ENCODE data around the gene EOGT. TPM values are rescaled to one million over a fixed set of nuclear protein-coding genes. Genes with fewer than 3 reads are reported as not detected.

The EOGT gene
- total and polyA plus RNA-seq, 2 experiments from 2014 or later = 11.9 to 27.2 TPM

- no peaks in the 10 kb centered on the region for H4K20me1 ChIP-seq (replicated peaks; ENCODE audit: insufficient read depth)
- no peak for ATAC-seq
- Mint-ChIP-seq H3K27ac (no peak overlapping the region), H3K36me3 (ENCODE audit: low read depth) (no peaks in the 10 kb centered on the region), H3K4me3 (no peak overlapping the region), H3K27me3 (ENCODE audit: insufficient read depth, low read depth, poor library complexity) (peaks cover 3% of the 10 kb centered on the region), H3K4me1 (peaks cover 8% of the 10 kb centered on the region; the same call in 2 of the 3 replicates), H3K9me3 (no peaks in the 10 kb centered on the region)
- no peaks in the 10 kb centered on the region for H3K36me3 ChIP-seq (ENCODE audit: insufficient read depth)
- TF ChIP-seq, protein P1, sequence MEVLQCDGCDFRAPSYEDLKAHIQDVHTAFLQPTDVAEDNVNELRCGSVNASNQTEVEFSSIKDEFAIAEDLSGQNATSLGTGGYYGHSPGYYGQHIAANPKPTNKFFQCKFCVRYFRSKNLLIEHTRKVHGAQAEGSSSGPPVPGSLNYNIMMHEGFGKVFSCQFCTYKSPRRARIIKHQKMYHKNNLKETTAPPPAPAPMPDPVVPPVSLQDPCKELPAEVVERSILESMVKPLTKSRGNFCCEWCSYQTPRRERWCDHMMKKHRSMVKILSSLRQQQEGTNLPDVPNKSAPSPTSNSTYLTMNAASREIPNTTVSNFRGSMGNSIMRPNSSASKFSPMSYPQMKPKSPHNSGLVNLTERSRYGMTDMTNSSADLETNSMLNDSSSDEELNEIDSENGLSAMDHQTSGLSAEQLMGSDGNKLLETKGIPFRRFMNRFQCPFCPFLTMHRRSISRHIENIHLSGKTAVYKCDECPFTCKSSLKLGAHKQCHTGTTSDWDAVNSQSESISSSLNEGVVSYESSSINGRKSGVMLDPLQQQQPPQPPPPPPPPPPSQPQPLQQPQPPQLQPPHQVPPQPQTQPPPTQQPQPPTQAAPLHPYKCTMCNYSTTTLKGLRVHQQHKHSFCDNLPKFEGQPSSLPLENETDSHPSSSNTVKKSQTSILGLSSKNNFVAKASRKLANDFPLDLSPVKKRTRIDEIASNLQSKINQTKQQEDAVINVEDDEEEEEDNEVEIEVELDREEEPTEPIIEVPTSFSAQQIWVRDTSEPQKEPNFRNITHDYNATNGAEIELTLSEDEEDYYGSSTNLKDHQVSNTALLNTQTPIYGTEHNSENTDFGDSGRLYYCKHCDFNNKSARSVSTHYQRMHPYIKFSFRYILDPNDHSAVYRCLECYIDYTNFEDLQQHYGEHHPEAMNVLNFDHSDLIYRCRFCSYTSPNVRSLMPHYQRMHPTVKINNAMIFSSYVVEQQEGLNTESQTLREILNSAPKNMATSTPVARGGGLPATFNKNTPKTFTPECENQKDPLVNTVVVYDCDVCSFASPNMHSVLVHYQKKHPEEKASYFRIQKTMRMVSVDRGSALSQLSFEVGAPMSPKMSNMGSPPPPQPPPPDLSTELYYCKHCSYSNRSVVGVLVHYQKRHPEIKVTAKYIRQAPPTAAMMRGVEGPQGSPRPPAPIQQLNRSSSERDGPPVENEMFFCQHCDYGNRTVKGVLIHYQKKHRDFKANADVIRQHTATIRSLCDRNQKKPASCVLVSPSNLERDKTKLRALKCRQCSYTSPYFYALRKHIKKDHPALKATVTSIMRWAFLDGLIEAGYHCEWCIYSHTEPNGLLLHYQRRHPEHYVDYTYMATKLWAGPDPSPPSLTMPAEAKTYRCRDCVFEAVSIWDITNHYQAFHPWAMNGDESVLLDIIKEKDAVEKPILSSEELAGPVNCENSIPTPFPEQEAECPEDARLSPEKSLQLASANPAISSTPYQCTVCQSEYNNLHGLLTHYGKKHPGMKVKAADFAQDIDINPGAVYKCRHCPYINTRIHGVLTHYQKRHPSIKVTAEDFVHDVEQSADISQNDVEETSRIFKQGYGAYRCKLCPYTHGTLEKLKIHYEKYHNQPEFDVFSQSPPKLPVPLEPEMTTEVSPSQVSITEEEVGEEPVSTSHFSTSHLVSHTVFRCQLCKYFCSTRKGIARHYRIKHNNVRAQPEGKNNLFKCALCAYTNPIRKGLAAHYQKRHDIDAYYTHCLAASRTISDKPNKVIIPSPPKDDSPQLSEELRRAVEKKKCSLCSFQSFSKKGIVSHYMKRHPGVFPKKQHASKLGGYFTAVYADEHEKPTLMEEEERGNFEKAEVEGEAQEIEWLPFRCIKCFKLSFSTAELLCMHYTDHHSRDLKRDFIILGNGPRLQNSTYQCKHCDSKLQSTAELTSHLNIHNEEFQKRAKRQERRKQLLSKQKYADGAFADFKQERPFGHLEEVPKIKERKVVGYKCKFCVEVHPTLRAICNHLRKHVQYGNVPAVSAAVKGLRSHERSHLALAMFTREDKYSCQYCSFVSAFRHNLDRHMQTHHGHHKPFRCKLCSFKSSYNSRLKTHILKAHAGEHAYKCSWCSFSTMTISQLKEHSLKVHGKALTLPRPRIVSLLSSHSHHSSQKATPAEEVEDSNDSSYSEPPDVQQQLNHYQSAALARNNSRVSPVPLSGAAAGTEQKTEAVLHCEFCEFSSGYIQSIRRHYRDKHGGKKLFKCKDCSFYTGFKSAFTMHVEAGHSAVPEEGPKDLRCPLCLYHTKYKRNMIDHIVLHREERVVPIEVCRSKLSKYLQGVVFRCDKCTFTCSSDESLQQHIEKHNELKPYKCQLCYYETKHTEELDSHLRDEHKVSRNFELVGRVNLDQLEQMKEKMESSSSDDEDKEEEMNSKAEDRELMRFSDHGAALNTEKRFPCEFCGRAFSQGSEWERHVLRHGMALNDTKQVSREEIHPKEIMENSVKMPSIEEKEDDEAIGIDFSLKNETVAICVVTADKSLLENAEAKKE (CRISPR knock-in tag; IDR thresholded peaks at IDR 0.05) = no peak
- TF ChIP-seq, protein P2, sequence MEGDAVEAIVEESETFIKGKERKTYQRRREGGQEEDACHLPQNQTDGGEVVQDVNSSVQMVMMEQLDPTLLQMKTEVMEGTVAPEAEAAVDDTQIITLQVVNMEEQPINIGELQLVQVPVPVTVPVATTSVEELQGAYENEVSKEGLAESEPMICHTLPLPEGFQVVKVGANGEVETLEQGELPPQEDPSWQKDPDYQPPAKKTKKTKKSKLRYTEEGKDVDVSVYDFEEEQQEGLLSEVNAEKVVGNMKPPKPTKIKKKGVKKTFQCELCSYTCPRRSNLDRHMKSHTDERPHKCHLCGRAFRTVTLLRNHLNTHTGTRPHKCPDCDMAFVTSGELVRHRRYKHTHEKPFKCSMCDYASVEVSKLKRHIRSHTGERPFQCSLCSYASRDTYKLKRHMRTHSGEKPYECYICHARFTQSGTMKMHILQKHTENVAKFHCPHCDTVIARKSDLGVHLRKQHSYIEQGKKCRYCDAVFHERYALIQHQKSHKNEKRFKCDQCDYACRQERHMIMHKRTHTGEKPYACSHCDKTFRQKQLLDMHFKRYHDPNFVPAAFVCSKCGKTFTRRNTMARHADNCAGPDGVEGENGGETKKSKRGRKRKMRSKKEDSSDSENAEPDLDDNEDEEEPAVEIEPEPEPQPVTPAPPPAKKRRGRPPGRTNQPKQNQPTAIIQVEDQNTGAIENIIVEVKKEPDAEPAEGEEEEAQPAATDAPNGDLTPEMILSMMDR (conservative IDR thresholded peaks at IDR 0.05; ENCODE audit: low read depth in 2 of 2) = no peak
- TF ChIP-seq, protein P3, sequence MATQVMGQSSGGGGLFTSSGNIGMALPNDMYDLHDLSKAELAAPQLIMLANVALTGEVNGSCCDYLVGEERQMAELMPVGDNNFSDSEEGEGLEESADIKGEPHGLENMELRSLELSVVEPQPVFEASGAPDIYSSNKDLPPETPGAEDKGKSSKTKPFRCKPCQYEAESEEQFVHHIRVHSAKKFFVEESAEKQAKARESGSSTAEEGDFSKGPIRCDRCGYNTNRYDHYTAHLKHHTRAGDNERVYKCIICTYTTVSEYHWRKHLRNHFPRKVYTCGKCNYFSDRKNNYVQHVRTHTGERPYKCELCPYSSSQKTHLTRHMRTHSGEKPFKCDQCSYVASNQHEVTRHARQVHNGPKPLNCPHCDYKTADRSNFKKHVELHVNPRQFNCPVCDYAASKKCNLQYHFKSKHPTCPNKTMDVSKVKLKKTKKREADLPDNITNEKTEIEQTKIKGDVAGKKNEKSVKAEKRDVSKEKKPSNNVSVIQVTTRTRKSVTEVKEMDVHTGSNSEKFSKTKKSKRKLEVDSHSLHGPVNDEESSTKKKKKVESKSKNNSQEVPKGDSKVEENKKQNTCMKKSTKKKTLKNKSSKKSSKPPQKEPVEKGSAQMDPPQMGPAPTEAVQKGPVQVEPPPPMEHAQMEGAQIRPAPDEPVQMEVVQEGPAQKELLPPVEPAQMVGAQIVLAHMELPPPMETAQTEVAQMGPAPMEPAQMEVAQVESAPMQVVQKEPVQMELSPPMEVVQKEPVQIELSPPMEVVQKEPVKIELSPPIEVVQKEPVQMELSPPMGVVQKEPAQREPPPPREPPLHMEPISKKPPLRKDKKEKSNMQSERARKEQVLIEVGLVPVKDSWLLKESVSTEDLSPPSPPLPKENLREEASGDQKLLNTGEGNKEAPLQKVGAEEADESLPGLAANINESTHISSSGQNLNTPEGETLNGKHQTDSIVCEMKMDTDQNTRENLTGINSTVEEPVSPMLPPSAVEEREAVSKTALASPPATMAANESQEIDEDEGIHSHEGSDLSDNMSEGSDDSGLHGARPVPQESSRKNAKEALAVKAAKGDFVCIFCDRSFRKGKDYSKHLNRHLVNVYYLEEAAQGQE (IDR thresholded peaks at IDR 0.05; ENCODE audit: unreplicated experiment) = no peak
- TF ChIP-seq EZH2phosphoT487 (IDR thresholded peaks at IDR 0.05; ENCODE audit: unreplicated experiment) (no peak), ZNF331 (CRISPR knock-in tag; IDR thresholded peaks at IDR 0.05; ENCODE audit: low read depth) (no peak), EZH2 (IDR thresholded peaks at IDR 0.05; ENCODE audit: low read depth, unreplicated experiment) (no peak), ZNF114 (CRISPR knock-in tag; IDR thresholded peaks at IDR 0.05) (no peak), POLR2AphosphoS5 (IDR thresholded peaks at IDR 0.05; ENCODE audit: low read depth) (no peak), STAT1 (IDR thresholded peaks at IDR 0.05; ENCODE audit: unreplicated experiment) (no peak), JUNB (IDR thresholded peaks at IDR 0.05; ENCODE audit: unreplicated experiment) (no peak), CREB1 (CRISPR knock-in tag; IDR thresholded peaks at IDR 0.05; ENCODE audit: low read depth) (no peak), NANOG (IDR thresholded peaks at IDR 0.05; ENCODE audit: borderline replicate concordance) (no peak)
- TF ChIP-seq, protein P4, sequence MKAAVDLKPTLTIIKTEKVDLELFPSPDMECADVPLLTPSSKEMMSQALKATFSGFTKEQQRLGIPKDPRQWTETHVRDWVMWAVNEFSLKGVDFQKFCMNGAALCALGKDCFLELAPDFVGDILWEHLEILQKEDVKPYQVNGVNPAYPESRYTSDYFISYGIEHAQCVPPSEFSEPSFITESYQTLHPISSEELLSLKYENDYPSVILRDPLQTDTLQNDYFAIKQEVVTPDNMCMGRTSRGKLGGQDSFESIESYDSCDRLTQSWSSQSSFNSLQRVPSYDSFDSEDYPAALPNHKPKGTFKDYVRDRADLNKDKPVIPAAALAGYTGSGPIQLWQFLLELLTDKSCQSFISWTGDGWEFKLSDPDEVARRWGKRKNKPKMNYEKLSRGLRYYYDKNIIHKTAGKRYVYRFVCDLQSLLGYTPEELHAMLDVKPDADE (IDR thresholded peaks at IDR 0.05) = no peak
- no peak overlapping the region for H2AFZ ChIP-seq
- H3K9me2 ChIP-seq (ENCODE audit: insufficient read depth) = no peaks in the 10 kb centered on the region
- no peaks in the 10 kb centered on the region for H3K79me2 ChIP-seq (replicated peaks; ENCODE audit: insufficient read depth)
- H3K27ac ChIP-seq (ENCODE audit: low read depth) = no peak overlapping the region
- H3K4me3 ChIP-seq = no peak overlapping the region
- DNase-seq (ENCODE audit: low spot score) = no peak
- no peaks in the 10 kb centered on the region for H3K27me3 ChIP-seq (ENCODE audit: insufficient read depth)
- H3K4me2 ChIP-seq = no peak overlapping the region
- H3F3A ChIP-seq (replicated peaks; ENCODE audit: low read depth) = no peaks in the 10 kb centered on the region
- no peaks in the 10 kb centered on the region for H3K4me1 ChIP-seq (ENCODE audit: insufficient read depth)
Measured at GRCh38 chr3:68964694-68965093, 48.8 kb downstream of the EOGT start.

All from GM23338 (cell line).